GM18520 (cell line): ENCODE results near the gene CYP4F11.
"Not testable (repeated sequence)": the region's sequence is repeated elsewhere in the genome, so short reads cannot be mapped to it uniquely, and the experiment has no call there.

ENCODE experiments used
- ATAC-seq: cut with Tn5 transposase; IDR thresholded peaks from one replicate; pipeline ENCODE4 v1.9.1; 2021; ENCODE audit not compliant: unreplicated experiment

The CYP4F11 gene

GRCh38 chr19:15934332-15935078 lies at the start of gene CYP4F11:
Gene CYP4F11 (minus strand): TSS chr19:15934529. CDS start chr19:15934408, 121 bp downstream.
- no peak for ATAC-seq

GRCh38 chr19:15979293-15979692 lies 45.0 kb upstream of the CYP4F11 start:
- ATAC-seq = no peak

GRCh38 chr19:15977690-15978089 lies 43.4 kb upstream of the CYP4F11 start:
- ATAC-seq = no peak

- ATAC-seq = no peak
These were observed 42.7 kb upstream of the CYP4F11 start for GRCh38 chr19:15976836-15977689.

- ATAC-seq = no peak
These were observed 40.5 kb upstream of the CYP4F11 start for GRCh38 chr19:15974856-15975255.

GRCh38 chr19:15972043-15972442 lies 37.7 kb upstream of the CYP4F11 start:
- not testable (repeated sequence) for ATAC-seq

- ATAC-seq = no peak
These were observed 37.0 kb upstream of the CYP4F11 start for GRCh38 chr19:15971224-15971780.

GRCh38 chr19:15964231-15964630 lies 29.9 kb upstream of the CYP4F11 start:
- no peak for ATAC-seq

- no peak for ATAC-seq
These were observed 28.0 kb upstream of the CYP4F11 start for GRCh38 chr19:15962319-15962718.

GRCh38 chr19:15954820-15955219 lies 20.5 kb upstream of the CYP4F11 start:
- no peak for ATAC-seq

GRCh38 chr19:15948223-15949058 lies 14.1 kb upstream of the CYP4F11 start, which contains the start of gene OR10H4:
Gene OR10H4 (plus strand): TSS chr19:15949008. CDS start chr19:15949008, 0 bp downstream.
- ATAC-seq = no peak

- ATAC-seq = no peak
These were observed 11.0 kb upstream of the CYP4F11 start for GRCh38 chr19:15945301-15945700.

GRCh38 chr19:15944401-15944800 lies 10.1 kb upstream of the CYP4F11 start:
- ATAC-seq = no peak

- ATAC-seq = no peak
These were observed 3.4 kb upstream of the CYP4F11 start for GRCh38 chr19:15937771-15938170.

GRCh38 chr19:15936950-15937349 lies 2.6 kb upstream of the CYP4F11 start:
- ATAC-seq = no peak

GRCh38 chr19:15936173-15936572 lies 1.8 kb upstream of the CYP4F11 start:
- ATAC-seq = no peak

GRCh38 chr19:15935167-15935702 lies 906 bp upstream of the CYP4F11 start:
- ATAC-seq = no peak

GRCh38 chr19:15933761-15934331 lies 483 bp downstream of the CYP4F11 start:
- ATAC-seq = not testable (repeated sequence)

GRCh38 chr19:15928321-15928720 lies 6.0 kb downstream of the CYP4F11 start:
- ATAC-seq = no peak

- ATAC-seq = no peak
These were observed 7.8 kb downstream of the CYP4F11 start for GRCh38 chr19:15926484-15926883.
